ENCODE data around the gene TRPT1.

GRCh38 chr11:64266339-64266738, 40.4 kb upstream of the TRPT1 start:
- TF ChIP-seq RAD21 (IDR thresholded peaks at IDR 0.05; ENCODE audit: low read depth) (no peak), TAF1 (IDR thresholded peaks at IDR 0.05; ENCODE audit: low read depth) (no peak), EGR1 (IDR thresholded peaks at IDR 0.05) (no peak), YY1 (IDR thresholded peaks at IDR 0.05; ENCODE audit: low read depth) (no peak), MAX (IDR thresholded peaks at IDR 0.05) (no peak)

Measured in Ishikawa (cell line).